HCT116 (cell line): ENCODE measurements around the gene CEMIP2.
"Not testable (repeated sequence)": the region's sequence is repeated elsewhere in the genome, so short reads cannot be mapped to it uniquely, and the experiment has no call there.

Source experiments
- EZH2 ChIP-seq: fragments of 200-600 bp; sonication (generic); IDR thresholded peaks from 2 replicates; pipeline ENCODE4 v1.6.1; 2017; ENCODE audit warnings: antibody characterized with exemption, mixed run types
- POLR2AphosphoS5 ChIP-seq: IDR thresholded peaks from 2 replicates; pipeline ENCODE4 v1.6.1; 2011; ENCODE audit warnings: mild to moderate bottlenecking, low read depth, low read length, moderate library complexity
- TF ChIP-seq, protein P1 (sequence below), 3 experiments: fragments of 200-600 bp in 1 of 3; sonication (generic) in 1 of 3; IDR thresholded peaks in 2 of 3; conservative IDR thresholded peaks in 1 of 3; 2 replicates each; pipeline ENCODE4 v1.5.1; 2012 to 2017; ENCODE audit warnings: low read depth in 2 of 3, low read length in 2 of 3, antibody characterized with exemption in 1 of 3, borderline replicate concordance in 1 of 3, control low read depth in 1 of 3, mild to moderate bottlenecking in 1 of 3, mixed read lengths in 1 of 3, mixed run types in 1 of 3, moderate library complexity in 1 of 3; ENCODE audit not compliant: insufficient read depth in 1 of 3
- TF ChIP-seq, protein P2 (sequence below): IDR thresholded peaks from 2 replicates; pipeline ENCODE4 v1.6.1; 2012
- TF ChIP-seq, protein P3 (sequence below): IDR thresholded peaks from 2 replicates; pipeline ENCODE4 v1.6.1; 2011; ENCODE audit warnings: mild to moderate bottlenecking, low read length, moderate library complexity; ENCODE audit not compliant: insufficient replicate concordance; ENCODE audit errors: extremely low read depth

DNA sequence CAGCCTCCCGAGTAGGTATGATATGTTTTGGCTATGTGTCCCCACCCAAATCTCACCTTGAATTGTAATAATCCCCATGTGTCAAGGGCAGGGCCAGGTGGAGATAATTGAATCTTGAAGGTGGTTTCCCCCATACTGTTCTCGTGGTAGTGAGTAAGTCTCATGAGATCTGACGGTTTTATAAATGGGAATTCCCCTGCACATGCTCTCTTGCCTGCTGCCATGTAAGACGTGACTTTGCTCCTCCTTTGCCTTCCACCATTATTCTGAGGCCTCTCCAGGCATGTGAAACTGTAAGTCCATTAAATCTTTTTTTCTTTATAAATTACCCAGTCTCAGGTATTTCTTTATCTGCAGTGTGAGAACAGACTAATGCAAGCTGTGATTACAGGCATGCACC, 111.0 kb downstream of the CEMIP2 start:
- TF ChIP-seq, protein P1, sequence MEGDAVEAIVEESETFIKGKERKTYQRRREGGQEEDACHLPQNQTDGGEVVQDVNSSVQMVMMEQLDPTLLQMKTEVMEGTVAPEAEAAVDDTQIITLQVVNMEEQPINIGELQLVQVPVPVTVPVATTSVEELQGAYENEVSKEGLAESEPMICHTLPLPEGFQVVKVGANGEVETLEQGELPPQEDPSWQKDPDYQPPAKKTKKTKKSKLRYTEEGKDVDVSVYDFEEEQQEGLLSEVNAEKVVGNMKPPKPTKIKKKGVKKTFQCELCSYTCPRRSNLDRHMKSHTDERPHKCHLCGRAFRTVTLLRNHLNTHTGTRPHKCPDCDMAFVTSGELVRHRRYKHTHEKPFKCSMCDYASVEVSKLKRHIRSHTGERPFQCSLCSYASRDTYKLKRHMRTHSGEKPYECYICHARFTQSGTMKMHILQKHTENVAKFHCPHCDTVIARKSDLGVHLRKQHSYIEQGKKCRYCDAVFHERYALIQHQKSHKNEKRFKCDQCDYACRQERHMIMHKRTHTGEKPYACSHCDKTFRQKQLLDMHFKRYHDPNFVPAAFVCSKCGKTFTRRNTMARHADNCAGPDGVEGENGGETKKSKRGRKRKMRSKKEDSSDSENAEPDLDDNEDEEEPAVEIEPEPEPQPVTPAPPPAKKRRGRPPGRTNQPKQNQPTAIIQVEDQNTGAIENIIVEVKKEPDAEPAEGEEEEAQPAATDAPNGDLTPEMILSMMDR (IDR thresholded peaks at IDR 0.05 in 2 of 3, conservative IDR thresholded peaks at IDR 0.05 in 1 of 3; ENCODE audit: borderline replicate concordance in 1 of 3, insufficient read depth in 1 of 3, low read depth in 2 of 3, low read length in 2 of 3), result not testable (repeated sequence)
- TF ChIP-seq, protein P2, sequence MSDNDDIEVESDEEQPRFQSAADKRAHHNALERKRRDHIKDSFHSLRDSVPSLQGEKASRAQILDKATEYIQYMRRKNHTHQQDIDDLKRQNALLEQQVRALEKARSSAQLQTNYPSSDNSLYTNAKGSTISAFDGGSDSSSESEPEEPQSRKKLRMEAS, result not testable (repeated sequence)
- not testable (repeated sequence) for TF ChIP-seq EZH2, POLR2AphosphoS5
- TF ChIP-seq, protein P3, sequence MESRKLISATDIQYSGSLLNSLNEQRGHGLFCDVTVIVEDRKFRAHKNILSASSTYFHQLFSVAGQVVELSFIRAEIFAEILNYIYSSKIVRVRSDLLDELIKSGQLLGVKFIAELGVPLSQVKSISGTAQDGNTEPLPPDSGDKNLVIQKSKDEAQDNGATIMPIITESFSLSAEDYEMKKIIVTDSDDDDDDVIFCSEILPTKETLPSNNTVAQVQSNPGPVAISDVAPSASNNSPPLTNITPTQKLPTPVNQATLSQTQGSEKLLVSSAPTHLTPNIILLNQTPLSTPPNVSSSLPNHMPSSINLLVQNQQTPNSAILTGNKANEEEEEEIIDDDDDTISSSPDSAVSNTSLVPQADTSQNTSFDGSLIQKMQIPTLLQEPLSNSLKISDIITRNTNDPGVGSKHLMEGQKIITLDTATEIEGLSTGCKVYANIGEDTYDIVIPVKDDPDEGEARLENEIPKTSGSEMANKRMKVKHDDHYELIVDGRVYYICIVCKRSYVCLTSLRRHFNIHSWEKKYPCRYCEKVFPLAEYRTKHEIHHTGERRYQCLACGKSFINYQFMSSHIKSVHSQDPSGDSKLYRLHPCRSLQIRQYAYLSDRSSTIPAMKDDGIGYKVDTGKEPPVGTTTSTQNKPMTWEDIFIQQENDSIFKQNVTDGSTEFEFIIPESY, result not testable (repeated sequence)
